HFF-Myc (cell line): ENCODE results near the gene LAPTM4A.

ENCODE experiments used
- DNase-seq: peaks from one replicate; pipeline ENCODE4 v3.0.0-alpha.2; 2011; ENCODE audit warnings: low read depth; ENCODE audit errors: extremely low read depth
- H3K4me3 ChIP-seq: replicated peaks from 2 replicates; pipeline ENCODE4 v1.5.1; 2011; ENCODE audit warnings: low read depth, mild to moderate bottlenecking, control low read depth, low read length
- CTCF ChIP-seq: IDR thresholded peaks from 2 replicates; pipeline ENCODE4 v1.5.1; 2012; ENCODE audit warnings: mild to moderate bottlenecking, low read depth, low read length, control low read depth; ENCODE audit errors: missing control alignments

LAPTM4A gene

GRCh38 chr2:20042531-20042930, 8.9 kb downstream of the LAPTM4A start:
- no peak for DNase-seq
- no peak for TF ChIP-seq CTCF
- H3K4me3 ChIP-seq, result no peak overlapping the region

- DNase-seq, result no peak
- no peak overlapping the region for H3K4me3 ChIP-seq
- no peak for TF ChIP-seq CTCF
These were observed 10.8 kb downstream of the LAPTM4A start for GRCh38 chr2:20040489-20041172.

- no peak for TF ChIP-seq CTCF
- no peak overlapping the region for H3K4me3 ChIP-seq
- no peak for DNase-seq
These were observed 13.8 kb downstream of the LAPTM4A start for GRCh38 chr2:20037660-20038059.

- H3K4me3 ChIP-seq, result no peak overlapping the region
- no peak for DNase-seq
- no peak for TF ChIP-seq CTCF
These were observed 15.3 kb downstream of the LAPTM4A start for GRCh38 chr2:20035955-20036666.

- TF ChIP-seq CTCF, result no peak
- no peak for DNase-seq
- no peak overlapping the region for H3K4me3 ChIP-seq
These were observed 16.6 kb downstream of the LAPTM4A start for GRCh38 chr2:20034821-20035220.

GRCh38 chr2:20034218-20034617, 17.2 kb downstream of the LAPTM4A start:
- H3K4me3 ChIP-seq, result no peak overlapping the region
- TF ChIP-seq CTCF, result no peak
- DNase-seq, result no peak
